ENCODE results near the gene BICD1. TPM values are rescaled to one million over a fixed set of nuclear protein-coding genes. Genes with fewer than 3 reads are reported as not detected.

The BICD1 gene
- total and polyA plus RNA-seq, 2 donors (not counting 3 experiments of a cell fraction or from before 2014, with no cell fraction given), result 12.2 to 51.0 TPM

- POLR2A ChIA-PET, result no interaction called here
- no peaks in the 10 kb centered on the region for H3K79me2 ChIP-seq (ENCODE audit: control insufficient read depth, insufficient read depth, low read length)
- H3K4me3 ChIP-seq (replicated peaks in 1 of 3; ENCODE audit: insufficient read depth in 1 of 3, low read depth in 1 of 3, low read length in 3 of 3), result no peak overlapping the region
- no TSS peak for BruUV-seq (replicated peaks)
- dilution Hi-C loops (cut with MboI; ENCODE audit: extremely low pct_ligation_motif_present, low sequenced_read_pairs) (no loop called here), intact Hi-C loops (cut with micrococcal nuclease) (no loop called here)
- DNase-seq (ENCODE audit: low read depth, low spot score), result no peak
- no peak overlapping the region for H2AFZ ChIP-seq (ENCODE audit: low read depth, low read length)
- H3K4me2 ChIP-seq (ENCODE audit: insufficient read depth, low read length), result no peak overlapping the region
- peak; percentile 21 for FAIRE-seq
- H3K27ac ChIP-seq (ENCODE audit: insufficient read depth, low read depth, low read length), result no peak overlapping the region
- no peaks in the 10 kb centered on the region for H3K4me1 ChIP-seq (ENCODE audit: control insufficient read depth, extremely low read depth, insufficient read depth, low read length)
- no peaks in the 10 kb centered on the region for H3K27me3 ChIP-seq (ENCODE audit: control insufficient read depth in 2 of 2, insufficient read depth in 2 of 2, low read length in 2 of 2)
- no peaks in the 10 kb centered on the region for H3K36me3 ChIP-seq (ENCODE audit: control insufficient read depth in 2 of 2, extremely low read depth in 1 of 2, insufficient read depth in 2 of 2, low read length in 2 of 2)
- H3K9ac ChIP-seq (replicated peaks; ENCODE audit: extremely low read depth, insufficient read depth, low read length), result no peak overlapping the region
- TF ChIP-seq EZH2 (IDR thresholded peaks at IDR 0.05; ENCODE audit: borderline replicate concordance, low read depth, low read length, severe bottlenecking), result no peak
- TF ChIP-seq JUN (IDR thresholded peaks at IDR 0.05; ENCODE audit: borderline replicate concordance, insufficient read depth, insufficient read length, low read depth), result no peak
- no peak for TF ChIP-seq MYC (IDR thresholded peaks at IDR 0.05; ENCODE audit: low read depth, low read length)
- no peak for TF ChIP-seq FOS (IDR thresholded peaks at IDR 0.05; ENCODE audit: borderline replicate concordance, insufficient read depth, low read length)
- no peak for TF ChIP-seq GATA2 (IDR thresholded peaks at IDR 0.05; ENCODE audit: insufficient read depth, insufficient read length, low read depth, low read length)
- no peaks in the 10 kb centered on the region for H4K20me1 ChIP-seq (replicated peaks; ENCODE audit: control insufficient read depth, extremely low read depth, insufficient read depth, low read length)
- H3K9me3 ChIP-seq (replicated peaks; ENCODE audit: control insufficient read depth, insufficient read depth, low read length), result no peaks in the 10 kb centered on the region
- no peaks in the 10 kb centered on the region for H3K9me1 ChIP-seq (replicated peaks; ENCODE audit: control insufficient read depth, extremely low read depth, insufficient read depth, low read length)
- CTCF ChIA-PET, result interaction anchor here (1.0 to 2.2 kb wide), 6 partner anchors 8 to 431 kb away, joined by 3 to 6 read pairs (median 4); no protein-coding TSS in a partner anchor
Measured at GRCh38 chr12:32084017-32084688, 22.5 kb upstream of the BICD1 start.

GRCh38 chr12:32084753-32085152, 21.9 kb upstream of the BICD1 start:
- BruUV-seq (replicated peaks), result no TSS peak
- H3K4me3 ChIP-seq (replicated peaks in 1 of 3; ENCODE audit: insufficient read depth in 1 of 3, low read depth in 1 of 3, low read length in 3 of 3), result no peak overlapping the region
- H3K27me3 ChIP-seq (ENCODE audit: control insufficient read depth in 2 of 2, insufficient read depth in 2 of 2, low read length in 2 of 2), result no peaks in the 10 kb centered on the region
- H3K9ac ChIP-seq (replicated peaks; ENCODE audit: extremely low read depth, insufficient read depth, low read length), result no peak overlapping the region
- H3K27ac ChIP-seq (ENCODE audit: insufficient read depth, low read depth, low read length), result no peak overlapping the region
- intact Hi-C loops (cut with micrococcal nuclease) (no loop called here), dilution Hi-C loops (cut with MboI; ENCODE audit: extremely low pct_ligation_motif_present, low sequenced_read_pairs) (no loop called here)
- no peaks in the 10 kb centered on the region for H3K79me2 ChIP-seq (ENCODE audit: control insufficient read depth, insufficient read depth, low read length)
- H4K20me1 ChIP-seq (replicated peaks; ENCODE audit: control insufficient read depth, extremely low read depth, insufficient read depth, low read length), result no peaks in the 10 kb centered on the region
- ChIA-PET POLR2A (no interaction called here), CTCF (interaction anchor here (1.0 to 2.2 kb wide), 4 partner anchors 9 to 431 kb away, joined by 3 to 6 read pairs (median 5); no protein-coding TSS in a partner anchor)
- no peak overlapping the region for H2AFZ ChIP-seq (ENCODE audit: low read depth, low read length)
- no peak for DNase-seq (ENCODE audit: low read depth, low spot score)
- no peak for TF ChIP-seq GATA2 (IDR thresholded peaks at IDR 0.05; ENCODE audit: insufficient read depth, insufficient read length, low read depth, low read length)
- no peak for TF ChIP-seq MYC (IDR thresholded peaks at IDR 0.05; ENCODE audit: low read depth, low read length)
- TF ChIP-seq, protein P1, sequence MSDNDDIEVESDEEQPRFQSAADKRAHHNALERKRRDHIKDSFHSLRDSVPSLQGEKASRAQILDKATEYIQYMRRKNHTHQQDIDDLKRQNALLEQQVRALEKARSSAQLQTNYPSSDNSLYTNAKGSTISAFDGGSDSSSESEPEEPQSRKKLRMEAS (IDR thresholded peaks at IDR 0.05; ENCODE audit: insufficient read depth, insufficient read length), result no peak
- TF ChIP-seq JUN (IDR thresholded peaks at IDR 0.05; ENCODE audit: borderline replicate concordance, insufficient read depth, insufficient read length, low read depth), result no peak
- no peak for FAIRE-seq
- H3K4me1 ChIP-seq (ENCODE audit: control insufficient read depth, extremely low read depth, insufficient read depth, low read length), result no peaks in the 10 kb centered on the region
- no peaks in the 10 kb centered on the region for H3K9me3 ChIP-seq (replicated peaks; ENCODE audit: control insufficient read depth, insufficient read depth, low read length)
- no peaks in the 10 kb centered on the region for H3K9me1 ChIP-seq (replicated peaks; ENCODE audit: control insufficient read depth, extremely low read depth, insufficient read depth, low read length)
- H3K36me3 ChIP-seq (ENCODE audit: control insufficient read depth in 2 of 2, extremely low read depth in 1 of 2, insufficient read depth in 2 of 2, low read length in 2 of 2), result no peaks in the 10 kb centered on the region
- H3K4me2 ChIP-seq (ENCODE audit: insufficient read depth, low read length), result no peak overlapping the region
